Spleen (tissue), 7 donors: Measurements from ENCODE around the gene ZBTB7A.

Source experiments
- POLR2A ChIP-seq, 3 donors: fragments of 450-650 bp; IDR thresholded peaks; one replicate each; pipeline ENCODE4 v1.5.1; 2017; ENCODE audit warnings: antibody characterized with exemption in 3 of 3, mild to moderate bottlenecking in 1 of 3
- POLR2AphosphoS5 ChIP-seq, 3 donors: sonication (generic); formaldehyde crosslinking; IDR thresholded peaks; one replicate each; pipeline ENCODE4 v1.5.1; 2017; ENCODE audit warnings: antibody characterized with exemption in 3 of 3
- TF ChIP-seq, protein P1 (sequence below), 11 experiments: fragments of 200-600 bp in 7 of 11; fragments of 450-650 bp in 4 of 11; sonication (generic) in 4 of 11; IDR thresholded peaks in 8 of 11; conservative IDR thresholded peaks in 3 of 11; 1 replicate in 7 of 11; 2 replicates in 4 of 11; pipeline versions ENCODE4 v1.4.0 to v1.8.0; 2016 to 2021; ENCODE audit warnings: antibody characterized with exemption in 11 of 11, inconsistent platforms in 4 of 11, mild to moderate bottlenecking in 1 of 11
- donor health status: DM: no; HTN: no; CAD: no; lungs with moderate emphysema.
- donor health status: DM: no; HTN: no; CAD: no.
- donor health status: DM: no; HTN: no; CAD: no.

GRCh38 chr19:4052114-4052992 lies 14.3 kb downstream of the ZBTB7A start:
- TF ChIP-seq, protein P1, sequence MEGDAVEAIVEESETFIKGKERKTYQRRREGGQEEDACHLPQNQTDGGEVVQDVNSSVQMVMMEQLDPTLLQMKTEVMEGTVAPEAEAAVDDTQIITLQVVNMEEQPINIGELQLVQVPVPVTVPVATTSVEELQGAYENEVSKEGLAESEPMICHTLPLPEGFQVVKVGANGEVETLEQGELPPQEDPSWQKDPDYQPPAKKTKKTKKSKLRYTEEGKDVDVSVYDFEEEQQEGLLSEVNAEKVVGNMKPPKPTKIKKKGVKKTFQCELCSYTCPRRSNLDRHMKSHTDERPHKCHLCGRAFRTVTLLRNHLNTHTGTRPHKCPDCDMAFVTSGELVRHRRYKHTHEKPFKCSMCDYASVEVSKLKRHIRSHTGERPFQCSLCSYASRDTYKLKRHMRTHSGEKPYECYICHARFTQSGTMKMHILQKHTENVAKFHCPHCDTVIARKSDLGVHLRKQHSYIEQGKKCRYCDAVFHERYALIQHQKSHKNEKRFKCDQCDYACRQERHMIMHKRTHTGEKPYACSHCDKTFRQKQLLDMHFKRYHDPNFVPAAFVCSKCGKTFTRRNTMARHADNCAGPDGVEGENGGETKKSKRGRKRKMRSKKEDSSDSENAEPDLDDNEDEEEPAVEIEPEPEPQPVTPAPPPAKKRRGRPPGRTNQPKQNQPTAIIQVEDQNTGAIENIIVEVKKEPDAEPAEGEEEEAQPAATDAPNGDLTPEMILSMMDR (IDR thresholded peaks at IDR 0.05 in 8 of 11, conservative IDR thresholded peaks at IDR 0.05 in 3 of 11) = no peak
- TF ChIP-seq POLR2AphosphoS5 (IDR thresholded peaks at IDR 0.05) = no peak
- no peak for TF ChIP-seq POLR2A (IDR thresholded peaks at IDR 0.05)
